IMR-90 (cell line): Measurements from ENCODE around the gene SLIT3. TPM values are rescaled to one million over a fixed set of nuclear protein-coding genes. Genes with fewer than 3 reads are reported as not detected.

Source experiments
- ATAC-seq: fragments of 200-7000 bp; cut with Tn5 transposase; 2 replicates; pipeline ENCODE4 v1.9.1; 2020; ENCODE audit warnings: low read depth, mild to moderate bottlenecking, moderate library complexity
- BruUV-seq: library from RNA; stranded (reverse); fragments of 400-500 nt; replicated peaks from 2 replicates; lab custom pipeline; 2021; lab: Mats Ljungman, UMichigan
- CTCF ChIA-PET: fragments of 300-600 bp; formaldehyde crosslinking; extraction: SDS; loops from one replicate; lab custom pipeline; 2021; ENCODE audit warnings: antibody characterized with exemption; lab: Yijun Ruan, JAX
- POLR2A ChIA-PET: fragments of 300-600 bp; sonication (Branson Sonifier 250); formaldehyde crosslinking; loops from one replicate; lab custom pipeline; 2022; ENCODE audit warnings: antibody characterized with exemption; ENCODE audit not compliant: unreplicated experiment; lab: Charles Lee
- DNase-seq: peaks from one replicate; pipeline ENCODE4 v3.0.0; 2013
- H2AFZ ChIP-seq: replicated peaks from 2 replicates; pipeline ENCODE3; 2013; ENCODE audit warnings: low read length, mild to moderate bottlenecking; ENCODE audit not compliant: poor library complexity
- H2AK5ac ChIP-seq: 2 replicates; pipeline ENCODE4 v1.6.1; 2013; ENCODE audit warnings: low read depth, low read length, inconsistent platforms
- H2AK9ac ChIP-seq: replicated peaks from 2 replicates; pipeline ENCODE3; 2013; ENCODE audit warnings: mild to moderate bottlenecking, low read depth, low read length, moderate library complexity; ENCODE audit not compliant: poor library complexity
- H2BK120ac ChIP-seq: 2 replicates; pipeline ENCODE4 v1.6.1; 2013; ENCODE audit warnings: low read depth, low read length, inconsistent platforms
- H2BK15ac ChIP-seq: 3 replicates; pipeline ENCODE4 v1.6.1; 2013; ENCODE audit warnings: low read depth, low read length, inconsistent platforms
- H2BK20ac ChIP-seq: 2 replicates; pipeline ENCODE4 v1.6.1; 2013; ENCODE audit warnings: low read depth, mild to moderate bottlenecking, inconsistent platforms, low read length, moderate library complexity
- H2BK5ac ChIP-seq: 2 replicates; pipeline ENCODE4 v1.6.1; 2013; ENCODE audit warnings: mild to moderate bottlenecking, low read depth, low read length, inconsistent platforms; ENCODE audit not compliant: poor library complexity, severe bottlenecking
- H3K14ac ChIP-seq: replicated peaks from 2 replicates; pipeline ENCODE4 v1.6.1; 2013; ENCODE audit warnings: low read depth, low read length, inconsistent platforms
- H3K18ac ChIP-seq: 2 replicates; pipeline ENCODE4 v1.6.1; 2013; ENCODE audit warnings: low read depth, low read length, control low read depth
- H3K23ac ChIP-seq: 2 replicates; pipeline ENCODE4 v1.6.1; 2013; ENCODE audit warnings: low read depth, low read length, inconsistent platforms
- H3K27ac ChIP-seq: 2 replicates; pipeline ENCODE4 v1.5.1; 2013; ENCODE audit warnings: mild to moderate bottlenecking, control low read depth, low read length; ENCODE audit not compliant: insufficient read depth
- H3K27me3 ChIP-seq: 2 replicates; pipeline ENCODE4 v1.6.1; 2013; ENCODE audit warnings: low read length; ENCODE audit not compliant: control insufficient read depth, insufficient read depth
- H3K36me3 ChIP-seq: 2 replicates; pipeline ENCODE4 v1.6.1; 2013; ENCODE audit warnings: low read length, mixed read lengths; ENCODE audit not compliant: control insufficient read depth, insufficient read depth
- H3K4ac ChIP-seq: 2 replicates; pipeline ENCODE4 v1.6.1; 2013; ENCODE audit warnings: low read depth, low read length, inconsistent platforms
- H3K4me1 ChIP-seq: 2 replicates; pipeline ENCODE4 v1.6.1; 2013; ENCODE audit warnings: low read length, mixed read lengths; ENCODE audit not compliant: control insufficient read depth, insufficient read depth
- H3K4me2 ChIP-seq: 2 replicates; pipeline ENCODE4 v1.6.1; 2013; ENCODE audit warnings: low read depth, mild to moderate bottlenecking, control low read depth, low read length, moderate library complexity
- H3K4me3 ChIP-seq: 2 replicates; pipeline ENCODE4 v1.5.1; 2013; ENCODE audit warnings: low read depth, mild to moderate bottlenecking, control low read depth, low read length, moderate library complexity; ENCODE audit not compliant: insufficient read depth
- H3K56ac ChIP-seq: 2 replicates; pipeline ENCODE4 v1.6.1; 2013; ENCODE audit warnings: low read length, inconsistent platforms; ENCODE audit not compliant: insufficient read depth; ENCODE audit errors: extremely low read depth
- H3K79me1 ChIP-seq, 2 experiments: 2 replicates each; pipeline ENCODE4 v1.6.1; 2013; ENCODE audit warnings: low read length in 2 of 2, inconsistent platforms in 1 of 2, low read depth in 1 of 2
- H3K9ac ChIP-seq: 2 replicates; pipeline ENCODE4 v1.6.1; 2013; ENCODE audit warnings: low read depth, low read length, control low read depth
- H3K9me1 ChIP-seq: 2 replicates; pipeline ENCODE4 v1.6.1; 2013; ENCODE audit warnings: low read length, inconsistent platforms; ENCODE audit not compliant: insufficient read depth
- H3K9me3 ChIP-seq: 2 replicates; pipeline ENCODE4 v1.6.1; 2013; ENCODE audit warnings: low read length; ENCODE audit not compliant: control insufficient read depth, insufficient read depth
- H4K20me1 ChIP-seq: 2 replicates; pipeline ENCODE4 v1.6.1; 2013; ENCODE audit warnings: low read length, inconsistent platforms; ENCODE audit not compliant: insufficient read depth
- H4K5ac ChIP-seq: 2 replicates; pipeline ENCODE4 v1.6.1; 2013; ENCODE audit warnings: mild to moderate bottlenecking, low read depth, low read length, control low read depth
- H4K8ac ChIP-seq, 2 experiments: 2 replicates each; pipeline ENCODE4 v1.6.1; 2013; ENCODE audit warnings: low read depth in 2 of 2, low read length in 2 of 2, control low read depth in 1 of 2, inconsistent platforms in 1 of 2
- H4K91ac ChIP-seq: 2 replicates; pipeline ENCODE4 v1.6.1; 2013; ENCODE audit warnings: low read depth, low read length, inconsistent platforms; ENCODE audit not compliant: insufficient read depth
- BHLHE40 ChIP-seq: fragments of 150-350 bp; IDR thresholded peaks from 2 replicates; pipeline ENCODE4 v1.6.1; 2016; ENCODE audit warnings: mild to moderate bottlenecking, low read depth, low read length
- CEBPB ChIP-seq: IDR thresholded peaks from 2 replicates; pipeline ENCODE4 v1.6.1; 2012; ENCODE audit warnings: low read depth, low read length, improper control_type of control experiment
- CHD1 ChIP-seq: IDR thresholded peaks from 2 replicates; pipeline ENCODE4 v1.6.1; 2012; ENCODE audit warnings: low read depth, low read length, improper control_type of control experiment
- CTCF ChIP-seq: conservative IDR thresholded peaks from 2 replicates; pipeline ENCODE4 v1.5.1; 2012; ENCODE audit warnings: mild to moderate bottlenecking, low read depth, low read length, improper control_type of control experiment
- ELK1 ChIP-seq: fragments of 150-350 bp; IDR thresholded peaks from 2 replicates; pipeline ENCODE4 v1.6.1; 2016; ENCODE audit warnings: low read depth, mild to moderate bottlenecking, low read length, moderate library complexity, borderline replicate concordance
- FOS ChIP-seq: fragments of 150-350 bp; IDR thresholded peaks from 2 replicates; pipeline ENCODE4 v1.6.1; 2016; ENCODE audit warnings: low read depth, low read length
- MAFK ChIP-seq: IDR thresholded peaks from 2 replicates; pipeline ENCODE4 v1.6.1; 2012; ENCODE audit warnings: low read depth, low read length, improper control_type of control experiment
- MAZ ChIP-seq: IDR thresholded peaks from 2 replicates; pipeline ENCODE4 v1.6.1; 2012; ENCODE audit warnings: low read depth, mild to moderate bottlenecking, low read length, improper control_type of control experiment, moderate library complexity, borderline replicate concordance
- MXI1 ChIP-seq: IDR thresholded peaks from 2 replicates; pipeline ENCODE4 v1.6.1; 2012; ENCODE audit warnings: low read depth, mild to moderate bottlenecking, low read length, moderate library complexity, borderline replicate concordance
- NFE2L2 ChIP-seq: fragments of 150-350 bp; IDR thresholded peaks from 2 replicates; pipeline ENCODE4 v1.6.1; 2016; ENCODE audit warnings: low read depth, mild to moderate bottlenecking, low read length
- POLR2A ChIP-seq: IDR thresholded peaks from 2 replicates; pipeline ENCODE4 v1.6.1; 2012; ENCODE audit warnings: mild to moderate bottlenecking, low read depth, low read length
- RAD21 ChIP-seq: IDR thresholded peaks from 2 replicates; pipeline ENCODE4 v1.6.1; 2012; ENCODE audit warnings: low read length, improper control_type of control experiment
- RCOR1 ChIP-seq: IDR thresholded peaks from 2 replicates; pipeline ENCODE4 v1.6.1; 2012; ENCODE audit warnings: mild to moderate bottlenecking, low read length, improper control_type of control experiment; ENCODE audit not compliant: insufficient replicate concordance
- RFX5 ChIP-seq: IDR thresholded peaks from 2 replicates; pipeline ENCODE4 v1.8.0; 2012; ENCODE audit warnings: low read depth, mild to moderate bottlenecking, low read length, moderate library complexity
- SMC3 ChIP-seq: fragments of 150-350 bp; IDR thresholded peaks from 2 replicates; pipeline ENCODE4 v1.6.1; 2016; ENCODE audit warnings: low read depth, mild to moderate bottlenecking, antibody characterized with exemption, low read length, moderate library complexity
- USF2 ChIP-seq: fragments of 150-350 bp; IDR thresholded peaks from 2 replicates; pipeline ENCODE4 v1.6.1; 2017; ENCODE audit warnings: mild to moderate bottlenecking, antibody characterized with exemption, low read length, low read depth
- WGBS, 2 experiments: methylation state at CpG; one replicate each; pipeline versions ENCODE4 v1.1.5 to v1.1.7; 2013; ENCODE audit warnings: missing lambda C conversion rate in 2 of 2; ENCODE audit not compliant: insufficient read length in 1 of 2; ENCODE audit errors: extremely low coverage in 2 of 2; 5-methylcytosine and 5-hydroxymethylcytosine counted together
- dilution Hi-C: fragments of 300-500 bp; cut with HindIII; formaldehyde crosslinking; loops from one replicate; pipeline ENCODE4 v1.14.3; 2018; ENCODE audit warnings: low sequenced_read_pairs; ENCODE audit not compliant: unreplicated experiment
- in situ Hi-C: fragments of 300-500 bp; cut with MboI; formaldehyde crosslinking; loops from 3 replicates; pipeline ENCODE4 v1.14.3; 2019; ENCODE audit warnings: low sequenced_read_pairs, inconsistent platforms, mixed read lengths
- intact Hi-C: fragments of 100-400 bp; cut with micrococcal nuclease; formaldehyde crosslinking; loops from 2 replicates; pipeline ENCODE4 v1.10.0; 2022
- polyA plus RNA-seq, 3 experiments: library from polyadenylated mRNA; depleted of rRNA; stranded (reverse); fragments of >200 nt; gene quantifications; 2 replicates each; pipeline ENCODE4 v1.2.3, GENCODE V29; 2012; ENCODE audit warnings: low replicate concordance in 1 of 3
- total RNA-seq: library from RNA; depleted of rRNA; stranded (reverse); fragments of >200 nt; gene quantifications from 2 replicates; pipeline ENCODE4 v1.2.3, GENCODE V29; 2012

Gene SLIT3
- total and polyA plus RNA-seq, 2 of the 4 experiments (the other 2 are of a cell fraction) = 0.18 to 0.50 TPM

GRCh38 chr5:168969326-168969886 is 331.5 kb downstream of the SLIT3 start:
- ChIA-PET POLR2A (no interaction called here), CTCF (no interaction called here)
- Histone ChIP-seq H3K14ac (no peak overlapping the region), H2BK5ac (no peak overlapping the region), H3K27me3 (no peaks in the 10 kb centered on the region), H3K4ac (no peak overlapping the region), H3K9ac (no peak overlapping the region), H3K18ac (no peak overlapping the region), H2AK5ac (no peak overlapping the region), H3K23ac (no peak overlapping the region), H4K8ac (no peak overlapping the region), H3K4me1 (no peaks in the 10 kb centered on the region), H2BK120ac (no peak overlapping the region), H3K4me2 (no peak overlapping the region), H2BK15ac (no peak overlapping the region), H4K91ac (no peak overlapping the region), H2BK20ac (no peak overlapping the region), H3K9me3 (no peaks in the 10 kb centered on the region), H4K5ac (no peak overlapping the region), H2AK9ac (no peak overlapping the region), H3K56ac (no peak overlapping the region), H3K9me1 (no peaks in the 10 kb centered on the region), H3K79me1 (no peaks in the 10 kb centered on the region), H4K20me1 (no peaks in the 10 kb centered on the region), H3K4me3 (no peak overlapping the region), H3K27ac (no peak overlapping the region), H2AFZ (no peak overlapping the region), H3K36me3 (no peaks in the 10 kb centered on the region)
- ATAC-seq = no peak
- TF ChIP-seq CTCF (no peak), RCOR1 (no peak), MAFK (no peak), CHD1 (no peak), MAZ (no peak), BHLHE40 (no peak), POLR2A (no peak), ELK1 (no peak), NFE2L2 (no peak), USF2 (no peak), RAD21 (no peak), RFX5 (no peak), CEBPB (no peak), FOS (no peak), SMC3 (no peak), MXI1 (no peak)
- DNase-seq = no peak
- in situ Hi-C loops = no loop called here
- WGBS, 2 experiments = no CpG with 5 or more reads among the region's 8 CpGs
- no TSS peak for BruUV-seq
- dilution Hi-C loops = no loop called here
- intact Hi-C loops = no loop called here
